ENCODE data around the gene ME3.

Gene ME3

DNA sequence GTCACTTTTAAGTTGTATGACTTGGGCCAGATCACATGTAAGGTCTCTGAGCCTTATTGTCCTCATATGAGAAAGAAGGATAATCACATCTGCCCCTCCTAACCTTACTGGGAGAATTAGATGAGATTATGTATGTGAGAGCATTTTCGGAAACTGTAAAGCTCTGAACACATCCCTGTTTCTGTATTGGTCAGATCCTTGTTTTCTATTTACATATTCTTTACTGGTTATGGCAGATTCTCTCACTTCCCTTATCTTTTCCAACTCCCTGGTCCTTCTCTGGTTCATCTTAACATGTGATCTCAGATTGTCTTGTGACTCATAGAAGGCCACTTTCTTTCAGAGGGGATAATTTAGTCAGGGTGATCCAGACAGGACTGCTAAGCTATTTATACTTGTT is 255.9 kb downstream of the ME3 start:
- DNase-seq, result no peak

GRCh38 chr11:86415026-86415425 is 257.4 kb downstream of the ME3 start:
- DNase-seq, result no peak

- DNase-seq, result no peak
Measured at GRCh38 chr11:86414032-86414431, 258.4 kb downstream of the ME3 start.

DNA sequence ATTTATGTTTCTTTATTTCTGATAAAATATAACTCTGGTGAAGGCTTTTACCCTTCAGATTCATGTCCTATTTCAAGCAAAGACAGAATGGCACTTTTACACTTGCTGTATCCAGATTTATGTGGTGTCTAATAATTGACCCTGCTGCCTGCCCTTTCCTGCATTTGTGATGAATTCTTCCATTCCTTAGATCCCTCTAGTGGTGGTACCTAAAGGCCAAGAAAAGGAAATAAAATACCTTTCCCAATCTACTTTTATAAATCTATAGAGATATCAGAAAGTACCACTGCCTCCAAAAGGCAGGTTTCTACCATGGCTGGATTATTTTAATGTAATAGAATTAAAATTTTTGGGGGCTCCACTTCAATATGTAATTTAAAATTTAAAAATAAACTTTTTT is 263.6 kb downstream of the ME3 start:
- DNase-seq, result no peak

DNA sequence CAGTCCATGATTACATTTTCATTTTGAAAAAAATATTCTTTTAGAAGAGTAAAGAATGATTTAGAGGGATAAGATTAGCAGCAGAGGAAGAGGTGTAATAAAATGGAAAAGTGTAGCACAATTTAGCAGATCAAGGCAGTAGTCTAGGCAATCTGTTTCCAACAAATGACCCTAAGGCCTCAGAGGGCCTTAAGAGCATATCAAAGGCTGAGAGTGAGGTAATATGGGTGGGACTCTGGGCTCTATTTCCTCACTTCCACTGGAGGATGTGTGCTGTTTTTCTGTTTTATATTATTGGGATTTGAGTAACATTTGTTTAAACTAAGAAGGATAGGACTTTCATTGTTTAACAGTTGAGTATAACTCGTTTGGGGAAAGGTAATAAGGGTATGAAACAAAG is 269.0 kb downstream of the ME3 start:
- no peak for DNase-seq

GRCh38 chr11:86398106-86398505 is 274.3 kb downstream of the ME3 start:
- no peak for DNase-seq

DNA sequence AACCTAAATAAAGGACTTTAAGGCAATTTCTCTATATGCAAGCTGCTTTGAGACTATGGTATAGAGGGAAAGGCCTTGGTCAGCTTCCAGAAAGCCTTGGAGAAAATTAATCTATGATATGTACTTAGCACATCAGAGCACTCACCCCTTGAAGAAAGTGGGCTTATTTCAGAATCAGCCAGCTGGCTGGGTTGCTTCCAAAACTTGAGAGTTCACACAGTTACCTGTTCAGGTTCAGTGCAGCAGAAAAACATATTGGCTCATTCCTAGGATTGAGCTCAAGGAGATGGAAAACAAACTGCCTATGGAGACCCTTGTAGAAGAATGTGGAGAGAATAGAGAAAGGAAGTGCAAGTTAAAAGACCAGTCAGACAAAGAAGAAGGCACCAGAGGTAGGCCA is 275.1 kb downstream of the ME3 start:
- DNase-seq, result no peak

DNA sequence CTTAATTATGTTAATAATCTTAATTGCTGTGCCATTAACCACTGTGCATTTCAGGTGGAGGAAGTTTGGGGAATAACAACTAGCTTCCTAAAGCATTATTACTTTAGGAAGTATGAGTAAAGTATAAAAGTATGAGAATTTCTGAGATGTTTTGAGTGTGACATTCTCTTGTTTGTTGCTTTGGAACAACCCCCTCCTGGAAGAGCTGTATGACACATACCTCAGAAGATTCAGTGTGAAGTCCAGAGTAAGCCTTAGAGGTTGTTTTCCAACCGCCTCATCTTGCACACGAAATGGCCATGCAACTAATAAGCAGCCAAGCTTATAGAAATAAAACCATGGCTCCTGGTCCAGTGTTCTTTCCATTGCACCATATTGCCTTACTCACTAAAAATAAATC is 276.0 kb downstream of the ME3 start:
- no peak for DNase-seq

DNA sequence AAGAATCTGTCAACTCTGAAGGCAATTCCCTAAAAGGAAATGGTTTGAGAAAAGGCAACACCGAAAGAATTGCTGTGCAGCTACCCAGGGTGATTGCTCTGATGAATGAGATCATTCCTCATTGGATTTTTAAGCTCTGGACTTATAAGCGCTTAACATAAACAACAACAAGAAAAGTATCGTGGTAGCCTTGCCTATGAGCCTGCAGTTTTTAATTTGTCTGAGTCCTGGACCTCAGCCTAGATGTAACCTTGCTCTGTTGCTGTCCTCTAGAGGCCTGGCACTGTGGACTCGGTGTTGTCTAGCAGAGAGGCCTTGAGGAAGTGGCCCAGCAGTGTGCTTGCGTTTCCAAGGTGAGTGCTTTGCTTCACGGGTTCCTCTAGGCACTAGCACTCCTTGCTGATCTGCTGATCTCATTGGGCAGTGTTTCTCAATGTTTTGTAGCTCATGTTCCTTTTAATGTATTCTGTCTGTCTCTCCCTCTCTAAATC is 277.3 kb downstream of the ME3 start:
- no peak for DNase-seq

Measured in NCI-H510A (cell line).